SK-N-SH (cell line): ENCODE data around the gene GAB1. TPM values are rescaled to one million over a fixed set of nuclear protein-coding genes. Genes with fewer than 3 reads are reported as not detected.

ENCODE experiments used
- CTCF ChIA-PET: fragments of 300-600, 350-600 bp; formaldehyde crosslinking; extraction: SDS; loops from one replicate; lab custom pipeline; 2021; lab: Yijun Ruan, JAX
- POLR2A ChIA-PET: fragments of 350-600 bp; sonication (Branson Sonifier 250); formaldehyde crosslinking; extraction: SDS; loops from one replicate; lab custom pipeline; 2020; ENCODE audit warnings: antibody characterized with exemption, inconsistent platforms; lab: Yijun Ruan, JAX
- DNase-seq: peaks from one replicate; pipeline ENCODE4 v3.0.0; 2012
- H2AFZ ChIP-seq: fragments of 200-600 bp; sonication (generic); 2 replicates; pipeline ENCODE4 v1.8.1; 2016; ENCODE audit warnings: antibody characterized with exemption, mild to moderate bottlenecking, low read depth
- H3F3A ChIP-seq: fragments of 200-600 bp; sonication (generic); replicated peaks from 2 replicates; pipeline ENCODE3; 2016; ENCODE audit warnings: antibody characterized with exemption, mild to moderate bottlenecking; ENCODE audit not compliant: insufficient read depth
- H3K27ac ChIP-seq, 2 experiments: fragments of 200-500 bp in 1 of 2; fragments of 200-600 bp in 1 of 2; sonication (Bioruptor generic) in 1 of 2; sonication (generic), shearing (Covaris generic) in 1 of 2; 2 replicates each; pipeline versions ENCODE4 v1.5.1 to v1.6.1; 2014 to 2016; ENCODE audit warnings: low read depth in 2 of 2, inconsistent platforms in 1 of 2, low read length in 1 of 2, mild to moderate bottlenecking in 1 of 2, mixed read lengths in 1 of 2
- H3K27me3 ChIP-seq: fragments of 200-600 bp; sonication (generic), shearing (Covaris generic); 2 replicates; pipeline ENCODE4 v1.6.1; 2016; ENCODE audit warnings: mixed run types; ENCODE audit not compliant: insufficient read depth
- H3K36me3 ChIP-seq, 2 experiments: fragments of 200-500 bp in 1 of 2; fragments of 200-600 bp in 1 of 2; sonication (Bioruptor generic) in 1 of 2; sonication (generic) in 1 of 2; replicated peaks in 1 of 2; 2 replicates each; pipeline versions ENCODE3 to v1.5.1; 2014 to 2016; ENCODE audit warnings: low read length in 1 of 2, mild to moderate bottlenecking in 1 of 2; ENCODE audit not compliant: insufficient read depth in 2 of 2, control insufficient read depth in 1 of 2
- H3K4me1 ChIP-seq, 2 experiments: fragments of 200-500 bp in 1 of 2; fragments of 200-600 bp in 1 of 2; sonication (Bioruptor generic) in 1 of 2; sonication (generic), shearing (Covaris generic) in 1 of 2; 2 replicates each; pipeline versions ENCODE4 v1.5.1 to v1.6.1; 2014 to 2016; ENCODE audit warnings: low read depth in 1 of 2, low read length in 1 of 2, mixed run types in 1 of 2; ENCODE audit not compliant: insufficient read depth in 2 of 2, control insufficient read depth in 1 of 2
- H3K4me2 ChIP-seq: fragments of 200-600 bp; sonication (generic), shearing (Covaris generic); 2 replicates; pipeline ENCODE4 v1.6.1; 2017; ENCODE audit warnings: mixed run types
- H3K4me3 ChIP-seq, 2 experiments: fragments of 200-500 bp in 1 of 2; fragments of 200-600 bp in 1 of 2; sonication (Bioruptor generic) in 1 of 2; sonication (generic), shearing (Covaris generic) in 1 of 2; 2 replicates each; pipeline versions ENCODE4 v1.5.1 to v1.8.1; 2014 to 2016; ENCODE audit warnings: low read depth in 2 of 2, inconsistent platforms in 1 of 2, low read length in 1 of 2, mild to moderate bottlenecking in 1 of 2, mixed read lengths in 1 of 2, moderate library complexity in 1 of 2
- H3K79me2 ChIP-seq: fragments of 200-600 bp; sonication (generic); 2 replicates; pipeline ENCODE4 v1.8.1; 2017; ENCODE audit warnings: mild to moderate bottlenecking; ENCODE audit not compliant: insufficient read depth
- H3K9ac ChIP-seq: fragments of 200-600 bp; sonication (generic); 2 replicates; pipeline ENCODE4 v1.6.1; 2017; ENCODE audit warnings: mixed run types
- H3K9me2 ChIP-seq: fragments of 200-600 bp; sonication (generic); 2 replicates; pipeline ENCODE4 v1.6.1; 2017; ENCODE audit warnings: mixed run types
- H3K9me3 ChIP-seq: fragments of 200-600 bp; sonication (generic); 2 replicates; pipeline ENCODE4 v1.6.1; 2017; ENCODE audit warnings: mixed run types, mild to moderate bottlenecking, moderate library complexity
- H4K20me1 ChIP-seq: fragments of 200-600 bp; sonication (generic); 2 replicates; pipeline ENCODE4 v1.6.1; 2017; ENCODE audit warnings: mild to moderate bottlenecking, mixed run types; ENCODE audit not compliant: insufficient read depth
- CTCF ChIP-seq: fragments of 200-600 bp; sonication (generic); IDR thresholded peaks from 2 replicates; pipeline ENCODE4 v1.6.1; 2017; ENCODE audit warnings: antibody characterized with exemption, mild to moderate bottlenecking, moderate library complexity
- ELF1 ChIP-seq: IDR thresholded peaks from 2 replicates; pipeline ENCODE4 v1.4.0; 2012
- EP300 ChIP-seq, 2 experiments: IDR thresholded peaks; 2 replicates each; pipeline versions ENCODE4 v1.4.0 to v1.6.1; 2012; ENCODE audit warnings: borderline replicate concordance in 1 of 2, low read depth in 1 of 2, low read length in 1 of 2
- EZH2phosphoT487 ChIP-seq: fragments of 200-600 bp; sonication (generic); IDR thresholded peaks from 2 replicates; pipeline ENCODE4 v1.6.1; 2017; ENCODE audit warnings: low read depth, mixed run types, mild to moderate bottlenecking, antibody characterized with exemption, moderate library complexity, borderline replicate concordance
- FOXM1 ChIP-seq: IDR thresholded peaks from 2 replicates; pipeline ENCODE4 v1.4.0; 2012; ENCODE audit warnings: low read depth, mild to moderate bottlenecking
- GABPA ChIP-seq: IDR thresholded peaks from 2 replicates; pipeline ENCODE4 v1.4.0; 2012; ENCODE audit warnings: low read depth, mild to moderate bottlenecking
- GATA2 ChIP-seq: sonication (generic); formaldehyde crosslinking; IDR thresholded peaks from 2 replicates; pipeline ENCODE4 v1.5.0; 2020; ENCODE audit warnings: mild to moderate bottlenecking, missing genetic modification reagents
- JUND ChIP-seq: IDR thresholded peaks from 2 replicates; pipeline ENCODE4 v1.4.0; 2012
- MAX ChIP-seq: IDR thresholded peaks from 2 replicates; pipeline ENCODE4 v1.4.0; 2012; ENCODE audit warnings: low read depth
- MEF2A ChIP-seq: IDR thresholded peaks from 2 replicates; pipeline ENCODE4 v1.4.0; 2012; ENCODE audit warnings: low read depth, borderline replicate concordance
- NFIC ChIP-seq: IDR thresholded peaks from 2 replicates; pipeline ENCODE4 v1.4.0; 2012; ENCODE audit warnings: borderline replicate concordance
- POLR2AphosphoS5 ChIP-seq: IDR thresholded peaks from 2 replicates; pipeline ENCODE4 v1.6.1; 2012; ENCODE audit warnings: low read depth, low read length
- REST ChIP-seq: IDR thresholded peaks from 2 replicates; pipeline ENCODE4 v1.6.1; 2012; ENCODE audit warnings: mild to moderate bottlenecking, low read depth, low read length, moderate library complexity
- RXRA ChIP-seq: IDR thresholded peaks from 2 replicates; pipeline ENCODE4 v1.4.0; 2012; ENCODE audit warnings: low read depth, mild to moderate bottlenecking, borderline replicate concordance
- SMC3 ChIP-seq: IDR thresholded peaks from 2 replicates; pipeline ENCODE4 v1.6.1; 2012; ENCODE audit warnings: low read depth, low read length, improper control_type of control experiment
- TEAD4 ChIP-seq: IDR thresholded peaks from 2 replicates; pipeline ENCODE4 v1.4.0; 2012; ENCODE audit warnings: mild to moderate bottlenecking, borderline replicate concordance; ENCODE audit not compliant: insufficient read depth
- USF1 ChIP-seq: IDR thresholded peaks from 2 replicates; pipeline ENCODE4 v1.4.0; 2012; ENCODE audit warnings: low read depth, borderline replicate concordance
- WGBS: methylation state at CpG from one replicate; pipeline ENCODE4 v1.1.6; 2017; ENCODE audit warnings: low lambda C conversion rate; 5-methylcytosine and 5-hydroxymethylcytosine counted together
- polyA plus RNA-seq, 3 experiments: library from polyadenylated mRNA; depleted of rRNA; stranded (reverse); fragments of >200 nt; gene quantifications; 2 replicates each; pipeline ENCODE4 v1.2.3, GENCODE V29; 2012

GAB1 gene
- polyA plus RNA-seq, 1 of the 3 experiments (the other 2 are of a cell fraction): 3.7 TPM

GRCh38 chr4:143514901-143515300 lies 178.2 kb downstream of the GAB1 start:
- 2% methylated on average over 5 of the region's 5 CpGs for WGBS
- POLR2A ChIA-PET: interaction anchor here (1.5 kb wide), 1 partner anchor 178 kb away, joined by 6 read pairs; the partner anchor contains the start of gene GAB1
- Histone ChIP-seq H3K27ac (peak overlapping the region; percentile 95 to 96), H3K4me3 (peak overlapping the region; percentile 79 to 96)
- DNase-seq: no peak
- TF ChIP-seq EP300 (IDR thresholded peaks at IDR 0.05; ENCODE audit: borderline replicate concordance in 1 of 2, low read depth in 1 of 2, low read length in 1 of 2) (no peak), SMC3 (no peak), RXRA (no peak), FOXM1 (no peak), JUND (no peak), REST (no peak), USF1 (no peak), ELF1 (no peak), MEF2A (no peak), GABPA (no peak), CTCF (no peak), POLR2AphosphoS5 (no peak), TEAD4 (no peak), GATA2 (CRISPR knock-in tag) (no peak), EZH2phosphoT487 (no peak), MAX (no peak), NFIC (no peak)
- TF ChIP-seq, all 33 proteins: peak for 0
- CTCF ChIA-PET: no interaction called here
- Histone ChIP-seq H3K4me1 (peaks cover 0 to 12% of the 10 kb centered on the region in 2 experiments; a peak in 2 of 4 replicates), H3K9ac (peak overlapping the region; percentile 88), H3K79me2 (peaks cover 63% of the 10 kb centered on the region), H3K4me2 (peak overlapping the region; percentile 84), H2AFZ (peak overlapping the region; percentile 36; the same call in 1 of the 2 replicates), H3K9me3 (no peaks in the 10 kb centered on the region), H3K36me3 (peaks cover 33 to 39% of the 10 kb centered on the region in 2 experiments), H3F3A (peaks cover 14% of the 10 kb centered on the region), H4K20me1 (peaks cover 52% of the 10 kb centered on the region), H3K9me2 (no peaks in the 10 kb centered on the region), H3K27me3 (no peaks in the 10 kb centered on the region)
